MV-4-11 (cell line): ENCODE measurements around the gene PI16.
"Not testable (repeated sequence)": the region's sequence is repeated elsewhere in the genome, so short reads cannot be mapped to it uniquely, and the experiment has no call there.

Source experiments
- DNase-seq: peaks from one replicate; lab custom pipeline; 2025; lab: John Stamatoyannopoulos, UW

The PI16 gene

DNA sequence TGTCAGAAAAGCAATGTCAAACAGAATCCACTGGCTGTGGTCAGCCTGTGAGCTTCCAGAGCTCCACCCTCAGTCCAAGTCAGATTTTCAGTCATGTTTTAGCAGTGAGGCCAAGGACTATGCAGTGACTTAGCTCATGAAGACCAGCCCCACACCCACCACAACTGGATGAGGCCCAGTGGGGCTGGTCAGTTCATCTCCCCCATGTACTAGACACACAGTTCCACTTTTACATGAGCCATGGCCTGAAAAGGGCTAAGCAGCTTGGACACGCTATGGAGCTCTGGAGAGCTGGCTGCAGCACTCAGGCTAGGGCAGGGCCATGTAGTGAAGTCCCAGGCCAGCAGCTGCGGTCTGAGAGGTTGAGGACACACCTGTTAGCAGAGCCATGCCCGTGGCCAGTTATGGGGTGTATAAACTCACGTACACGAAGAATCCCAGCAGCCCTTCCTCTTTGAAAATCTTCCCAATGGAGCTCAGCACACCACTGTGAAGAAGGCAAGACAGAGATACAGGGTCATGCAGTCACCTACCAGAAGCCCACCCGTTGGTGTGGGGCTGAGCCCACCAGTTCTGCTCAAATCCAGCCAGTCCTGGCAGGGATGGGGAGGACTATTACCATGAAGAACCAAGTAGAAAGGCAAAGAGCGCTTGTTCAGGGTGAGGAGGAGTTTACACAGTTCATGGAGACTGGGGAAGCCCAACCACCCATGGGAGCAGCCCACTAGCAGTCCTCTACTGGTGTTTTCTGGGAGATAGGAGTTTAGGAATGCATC lies 20.9 kb downstream of the PI16 start:
- no peak for DNase-seq

DNA sequence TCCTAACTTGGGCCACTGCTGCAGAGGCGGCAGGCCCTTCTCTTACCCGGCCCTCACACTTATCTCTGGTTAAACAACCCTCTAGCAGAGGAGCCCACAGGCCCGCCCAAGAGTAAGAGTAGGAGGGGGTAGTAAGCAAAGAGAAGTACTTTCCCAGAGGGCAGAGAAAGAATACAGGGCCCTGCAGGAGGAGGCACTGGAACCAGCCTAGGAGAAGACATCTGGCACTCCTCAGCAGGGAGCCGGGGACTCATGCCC lies 21.4 kb downstream of the PI16 start:
- no peak for DNase-seq

DNA sequence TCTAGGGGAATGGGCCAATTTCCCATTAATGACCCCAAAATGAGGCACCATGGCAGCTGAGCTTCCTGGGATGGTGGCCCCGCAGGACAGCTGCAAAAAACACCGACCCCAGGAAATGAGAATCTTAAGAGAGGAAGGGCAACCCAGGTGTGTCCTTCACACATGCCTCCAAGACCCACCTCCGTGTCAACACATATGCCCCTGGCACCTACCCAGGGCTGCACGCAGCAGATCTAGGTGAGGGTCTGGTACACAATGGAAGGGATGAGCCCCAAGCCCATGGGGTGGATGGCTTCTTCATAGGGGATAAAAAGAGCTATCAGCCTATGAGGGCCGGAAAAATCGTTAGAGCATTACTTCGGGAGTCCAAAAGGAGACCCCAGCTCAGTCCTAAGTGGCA lies 22.0 kb downstream of the PI16 start:
- no peak for DNase-seq

DNA sequence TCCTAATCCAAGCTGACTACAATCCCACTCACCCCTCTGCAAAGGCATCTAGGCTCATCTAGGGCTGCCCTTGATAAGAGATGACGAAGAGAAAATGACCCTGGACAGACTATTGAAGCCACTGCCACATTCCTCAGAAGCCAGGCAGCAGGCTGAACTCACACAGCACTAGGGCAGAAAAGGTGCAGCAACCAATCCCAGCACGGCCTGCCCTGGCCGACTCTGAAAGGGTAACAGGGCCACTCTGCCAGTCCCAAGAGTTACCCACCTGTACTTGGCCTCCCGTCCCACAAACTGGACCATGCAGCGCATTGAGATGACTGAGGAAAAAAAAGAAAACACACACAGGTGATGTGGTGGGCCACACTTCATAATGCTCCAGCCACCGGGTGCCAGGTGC lies 22.4 kb downstream of the PI16 start:
- DNase-seq, result no peak

DNA sequence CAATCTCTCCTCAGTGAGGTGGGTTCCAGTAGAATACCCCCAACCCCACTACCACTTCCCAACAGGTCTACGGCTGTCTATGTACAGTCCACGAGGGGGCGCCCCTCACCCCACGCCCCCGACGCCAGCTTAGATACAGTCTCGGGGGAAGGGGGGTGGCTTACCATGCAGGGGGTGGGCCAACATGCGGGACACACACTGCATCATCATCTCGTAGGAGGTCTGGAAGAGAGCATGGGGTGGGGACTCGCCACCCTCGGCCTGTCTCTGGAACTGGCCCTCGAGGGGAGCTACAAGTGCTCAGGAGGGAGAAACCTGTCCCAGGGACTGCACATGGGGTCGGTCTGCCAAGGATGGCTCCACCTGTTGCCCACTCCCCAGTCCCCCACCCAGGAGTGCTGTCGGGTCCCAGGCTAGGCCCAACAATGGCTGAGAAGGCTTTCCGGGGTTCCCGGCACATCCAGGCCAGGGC lies 23.0 kb downstream of the PI16 start:
- DNase-seq, result no peak

DNA sequence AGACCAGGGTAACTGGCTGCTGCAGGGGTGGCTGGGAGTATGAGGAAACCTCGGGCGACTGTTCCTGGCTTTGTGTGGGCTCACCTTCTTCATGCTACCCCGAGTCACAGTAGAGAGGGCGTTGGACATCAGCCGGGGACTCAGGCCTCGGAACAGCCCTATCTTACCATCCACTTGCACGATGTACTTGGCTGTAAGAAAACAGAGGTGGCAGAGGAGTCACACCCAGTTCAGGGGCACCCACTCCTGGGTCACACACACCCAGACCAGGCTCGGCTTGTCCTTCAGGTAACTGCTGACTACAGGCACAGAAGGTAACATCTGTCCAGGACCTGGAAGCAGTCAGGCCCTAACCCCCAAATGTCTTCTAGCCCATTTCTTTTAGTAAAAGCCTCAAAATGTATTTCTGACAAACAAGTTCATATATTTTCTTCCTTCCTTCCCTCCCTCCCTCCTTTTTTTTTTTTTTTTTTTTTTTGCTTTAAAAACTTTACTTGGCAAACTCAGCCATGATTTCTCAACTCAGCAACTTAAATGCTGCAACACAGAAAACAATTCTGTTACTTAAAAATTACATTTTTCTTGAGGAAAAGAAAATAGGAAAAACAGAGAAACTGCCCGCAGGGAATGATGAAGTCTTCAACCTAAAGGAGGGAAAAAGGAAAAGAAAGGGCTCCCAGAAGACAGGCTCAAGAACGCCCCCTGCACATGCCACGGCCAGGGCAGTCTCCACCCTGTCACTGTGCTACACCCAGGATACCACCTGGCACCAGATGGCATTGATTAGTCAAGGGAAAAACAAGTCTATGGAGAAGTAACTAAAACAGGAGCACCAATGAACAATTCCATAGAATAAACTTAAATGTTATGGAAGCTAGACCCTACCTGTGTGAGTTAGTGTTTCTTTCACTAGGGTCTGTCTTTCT lies 24.1 kb downstream of the PI16 start:
- DNase-seq, result no peak

DNA sequence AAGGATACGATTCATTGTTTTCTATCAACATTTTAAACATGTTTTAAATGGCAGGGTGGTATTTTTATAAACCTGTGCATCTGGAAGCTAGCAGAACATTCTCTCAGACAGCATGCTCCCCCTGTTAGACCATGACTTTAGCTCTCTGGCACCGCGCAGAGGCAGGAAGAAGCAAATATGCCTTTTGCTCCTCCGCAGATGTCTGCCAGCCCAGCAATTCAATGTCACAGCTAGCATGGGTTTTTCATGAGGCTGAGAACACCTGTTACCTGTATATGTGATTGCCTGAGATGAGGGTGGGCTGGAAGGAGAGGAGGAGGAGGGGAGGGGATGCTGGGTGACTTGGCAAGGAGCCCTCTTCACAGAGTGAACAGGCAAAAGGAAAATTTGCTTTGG lies 24.8 kb downstream of the PI16 start:
- no peak for DNase-seq

DNA sequence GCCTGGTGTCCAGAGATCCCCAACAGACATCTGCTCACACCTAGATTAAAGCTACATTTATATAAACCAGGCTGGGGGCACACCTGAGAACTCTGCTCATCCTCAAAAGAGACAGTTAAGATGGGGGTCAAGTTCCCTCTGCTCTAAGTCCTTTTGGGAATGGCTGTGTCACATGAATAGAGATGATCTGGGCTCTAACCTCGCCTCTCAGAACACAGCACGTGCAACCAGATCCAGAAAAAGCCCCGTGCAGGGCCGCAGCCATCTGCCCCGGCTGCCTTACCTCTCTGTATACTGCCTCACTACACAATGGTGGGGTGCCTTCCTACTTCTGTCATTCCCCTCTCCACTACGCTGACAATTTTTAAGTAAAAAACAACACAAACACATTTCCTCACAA lies 25.6 kb downstream of the PI16 start:
- DNase-seq, result no peak

DNA sequence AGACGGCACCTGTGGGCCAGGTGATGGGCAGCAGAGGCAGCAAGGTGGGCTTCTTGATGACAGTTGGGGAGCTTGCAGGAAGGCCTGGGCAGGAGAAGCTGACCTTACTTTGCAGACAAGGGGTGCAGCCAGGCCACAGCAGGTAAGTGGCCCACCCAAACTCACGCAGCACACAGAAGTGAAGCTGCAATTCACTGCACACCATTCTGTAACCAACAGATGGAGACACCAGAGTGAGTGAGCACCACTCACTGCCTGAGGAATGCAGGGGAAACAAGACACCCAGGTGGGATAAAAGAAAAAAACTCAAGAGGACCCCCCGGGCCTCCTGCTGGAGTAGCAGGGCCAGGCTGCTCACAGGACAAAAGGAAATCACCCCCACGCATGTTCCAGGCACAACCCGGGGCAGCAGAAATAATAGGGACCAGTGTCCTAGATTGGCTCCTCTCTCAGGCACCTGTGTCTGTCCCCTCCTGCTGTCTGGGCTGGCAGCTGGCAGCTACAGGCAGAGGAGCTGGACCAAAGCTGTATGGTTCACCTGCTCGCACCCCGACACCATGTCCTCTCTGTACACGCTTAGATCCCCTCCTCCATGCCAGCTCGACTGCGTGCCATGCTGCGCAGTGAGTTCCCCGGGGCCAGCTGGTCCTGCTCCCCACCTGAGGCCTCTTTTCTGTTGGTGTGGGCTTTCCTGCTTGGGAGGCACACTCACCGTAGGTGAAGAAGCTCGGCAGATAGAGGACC lies 26.5 kb downstream of the PI16 start:
- no peak for DNase-seq

DNA sequence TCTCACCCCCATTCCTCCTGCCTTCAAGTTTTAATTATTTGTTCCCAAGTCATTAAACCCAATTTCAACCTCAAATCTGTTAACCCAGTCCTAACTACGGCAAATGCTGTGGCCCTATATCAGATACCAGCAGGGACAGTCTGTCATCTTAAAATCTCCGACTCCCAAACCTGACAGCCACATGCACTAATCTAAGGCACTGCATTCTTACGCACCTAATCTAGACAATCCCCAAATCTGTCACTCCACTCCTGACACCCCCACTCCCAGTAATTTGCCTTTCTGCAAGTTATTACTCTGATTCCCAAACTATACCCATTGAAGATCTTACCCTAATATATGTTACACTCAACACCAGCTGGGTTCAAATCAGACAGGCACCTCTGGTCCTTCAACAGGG lies 29.0 kb downstream of the PI16 start:
- no peak for DNase-seq

DNA sequence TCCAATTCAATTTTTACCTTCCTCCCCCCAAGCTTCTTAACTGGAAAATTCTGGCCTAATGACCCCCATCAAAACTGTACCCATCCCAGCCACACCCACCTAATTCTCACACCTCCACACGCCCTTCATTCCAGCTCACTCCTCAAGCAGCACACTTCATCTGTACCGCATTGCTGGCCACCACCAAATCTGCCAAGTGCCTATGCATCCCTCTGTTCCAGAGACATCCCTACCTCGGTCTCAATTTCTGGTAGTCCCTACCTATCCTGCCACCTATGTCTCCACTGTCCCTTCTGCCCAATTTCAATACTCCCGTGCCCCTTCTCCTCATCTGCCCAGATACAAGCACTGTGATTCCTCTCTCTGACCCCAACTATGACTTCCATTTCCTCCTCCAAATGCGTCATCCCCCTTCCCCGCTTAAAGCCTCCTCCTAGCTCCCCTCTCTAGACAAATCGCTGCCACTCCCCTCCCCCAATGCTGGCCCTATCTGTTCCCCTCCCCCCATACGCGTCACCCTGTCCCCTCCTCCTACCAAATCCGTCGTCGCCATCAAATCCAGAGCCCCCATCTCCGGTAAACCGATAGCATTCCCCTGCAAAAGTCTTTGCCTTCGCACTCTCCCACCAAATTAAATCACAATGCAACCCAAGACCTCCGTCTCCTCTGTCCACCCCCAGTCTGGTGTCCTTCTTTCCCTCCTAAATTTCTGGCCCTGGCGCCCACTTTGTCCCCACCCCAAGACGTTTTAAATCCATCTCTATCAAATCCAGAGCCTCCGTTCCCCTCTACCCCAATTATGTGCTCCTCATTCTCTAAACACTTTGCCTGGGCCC lies 30.3 kb downstream of the PI16 start:
- peak; percentile 11 for DNase-seq

DNA sequence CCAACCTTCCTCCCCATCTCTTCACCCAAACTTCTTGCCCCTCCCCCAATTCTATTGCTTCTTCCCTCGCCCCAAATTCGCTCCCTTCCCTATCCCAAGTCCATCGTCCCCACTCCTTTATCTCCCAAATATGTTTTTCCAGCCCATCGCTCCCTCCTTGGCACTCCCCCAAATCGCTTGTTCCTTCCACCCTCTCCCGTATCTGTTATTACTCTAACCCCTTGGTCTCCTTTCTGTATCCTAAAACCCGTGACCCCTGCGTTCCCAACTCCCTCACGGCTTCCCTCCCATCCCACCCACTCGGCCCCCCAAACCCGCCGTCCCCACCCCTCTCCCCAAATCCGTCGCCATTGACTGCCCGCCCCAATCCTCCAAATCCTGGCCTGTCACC lies 30.9 kb downstream of the PI16 start:
- no peak for DNase-seq

DNA sequence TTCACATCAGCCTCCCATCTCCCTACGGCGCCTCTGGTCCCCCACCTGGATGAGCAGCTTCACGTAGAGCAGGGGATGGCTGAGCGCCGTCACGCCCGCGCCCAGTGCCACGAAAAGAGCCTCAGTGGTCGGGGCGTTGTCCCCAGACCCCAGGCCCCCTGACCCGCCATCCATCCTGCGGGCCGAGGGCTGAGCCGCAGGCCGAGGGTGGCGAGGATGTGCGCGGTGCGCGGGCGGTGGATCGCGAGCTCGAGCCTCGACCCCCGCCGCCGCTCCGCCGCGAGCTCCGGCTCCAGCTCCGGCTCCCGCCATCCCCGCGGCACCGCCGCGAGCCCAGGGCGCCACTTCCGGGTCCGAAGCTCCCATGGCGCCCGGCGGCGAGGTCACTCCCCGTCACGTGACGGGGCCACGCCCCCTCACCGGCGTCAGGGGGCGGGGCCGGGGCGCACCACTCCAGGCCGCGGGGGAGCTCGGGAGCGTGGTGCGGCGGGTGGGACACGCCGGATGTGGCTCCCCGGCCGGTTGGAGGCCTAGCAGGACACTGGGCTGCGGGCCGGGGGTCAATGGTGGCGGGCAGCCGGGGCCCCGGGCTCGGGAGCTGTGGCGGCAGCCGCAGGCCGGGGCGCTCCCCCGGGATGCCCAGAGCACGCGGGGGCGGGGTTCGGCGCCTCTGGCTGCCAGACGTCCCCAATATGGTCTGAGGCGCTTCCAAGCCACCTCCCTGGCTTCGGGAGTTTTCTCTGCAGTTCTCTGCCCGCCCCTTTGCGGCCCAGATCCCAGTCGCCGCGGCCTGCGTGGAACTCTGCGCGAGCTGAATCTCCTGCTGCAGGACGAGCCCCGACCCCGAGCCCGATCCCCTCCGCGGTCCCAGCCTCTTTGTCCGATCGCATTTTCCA lies 31.5 kb downstream of the PI16 start, which contains the start of gene MTCH1:
TSS of gene MTCH1 (minus strand) at position 389 of the 896 bp plus-strand sequence. CDS start at position 366, 23 bp downstream.
- DNase-seq, result peak; percentile 78

DNA sequence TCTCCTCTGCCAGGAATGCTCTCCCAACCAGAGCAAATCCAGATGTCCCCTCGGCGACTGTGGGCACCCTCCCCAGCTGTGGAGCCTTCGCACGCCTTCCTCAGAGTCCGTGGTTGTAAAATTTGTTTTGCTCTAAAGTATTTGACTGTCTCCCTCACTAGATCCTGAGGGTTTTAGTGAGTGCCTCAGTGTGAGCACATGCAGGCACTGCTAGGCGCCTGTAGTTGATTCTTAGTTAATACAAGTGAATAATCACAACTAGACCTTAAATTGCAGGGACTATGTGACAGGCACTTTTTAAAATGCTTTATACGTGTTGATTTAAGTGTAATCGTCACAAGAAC lies 32.1 kb downstream of the PI16 start:
- DNase-seq, result no peak

DNA sequence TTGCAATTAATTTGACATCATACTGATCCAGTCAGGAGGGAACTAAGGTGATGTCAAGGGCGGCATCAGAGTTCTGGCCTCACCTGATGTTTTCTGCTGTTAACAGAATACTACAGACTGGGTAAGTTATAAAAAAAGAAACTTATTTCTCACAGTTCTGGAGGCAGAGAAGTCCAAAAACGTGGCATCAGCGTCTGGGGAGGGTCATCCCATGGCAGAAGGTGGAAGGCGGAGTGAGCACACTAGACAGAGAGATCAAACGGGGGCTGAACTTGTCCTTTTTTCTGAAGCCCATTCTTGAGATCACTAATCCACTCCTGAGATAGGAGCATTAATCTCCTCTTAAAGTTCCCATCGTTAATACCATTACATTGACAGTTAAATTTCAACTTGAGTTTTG lies 34.7 kb downstream of the PI16 start:
- no peak for DNase-seq

DNA sequence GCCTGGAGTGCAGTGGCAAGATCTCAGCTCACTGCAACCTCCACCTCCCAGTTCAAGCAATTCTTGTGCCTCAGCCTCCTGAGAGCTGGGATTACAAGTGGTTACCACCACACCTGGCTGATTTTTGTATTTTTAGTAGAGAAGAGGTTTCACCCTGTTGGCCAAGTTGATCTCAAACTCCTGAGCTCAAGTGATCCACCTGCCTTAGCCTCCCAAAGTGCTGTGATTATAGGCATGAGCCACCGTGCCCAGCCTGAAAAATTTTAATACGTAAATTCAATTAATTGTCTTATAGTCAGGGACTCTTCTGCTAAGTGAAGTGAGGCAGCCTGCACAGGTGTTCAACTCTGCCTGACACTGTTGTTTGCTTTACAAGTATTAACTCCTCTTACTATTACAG lies 35.9 kb downstream of the PI16 start:
- DNase-seq, result not testable (repeated sequence)

DNA sequence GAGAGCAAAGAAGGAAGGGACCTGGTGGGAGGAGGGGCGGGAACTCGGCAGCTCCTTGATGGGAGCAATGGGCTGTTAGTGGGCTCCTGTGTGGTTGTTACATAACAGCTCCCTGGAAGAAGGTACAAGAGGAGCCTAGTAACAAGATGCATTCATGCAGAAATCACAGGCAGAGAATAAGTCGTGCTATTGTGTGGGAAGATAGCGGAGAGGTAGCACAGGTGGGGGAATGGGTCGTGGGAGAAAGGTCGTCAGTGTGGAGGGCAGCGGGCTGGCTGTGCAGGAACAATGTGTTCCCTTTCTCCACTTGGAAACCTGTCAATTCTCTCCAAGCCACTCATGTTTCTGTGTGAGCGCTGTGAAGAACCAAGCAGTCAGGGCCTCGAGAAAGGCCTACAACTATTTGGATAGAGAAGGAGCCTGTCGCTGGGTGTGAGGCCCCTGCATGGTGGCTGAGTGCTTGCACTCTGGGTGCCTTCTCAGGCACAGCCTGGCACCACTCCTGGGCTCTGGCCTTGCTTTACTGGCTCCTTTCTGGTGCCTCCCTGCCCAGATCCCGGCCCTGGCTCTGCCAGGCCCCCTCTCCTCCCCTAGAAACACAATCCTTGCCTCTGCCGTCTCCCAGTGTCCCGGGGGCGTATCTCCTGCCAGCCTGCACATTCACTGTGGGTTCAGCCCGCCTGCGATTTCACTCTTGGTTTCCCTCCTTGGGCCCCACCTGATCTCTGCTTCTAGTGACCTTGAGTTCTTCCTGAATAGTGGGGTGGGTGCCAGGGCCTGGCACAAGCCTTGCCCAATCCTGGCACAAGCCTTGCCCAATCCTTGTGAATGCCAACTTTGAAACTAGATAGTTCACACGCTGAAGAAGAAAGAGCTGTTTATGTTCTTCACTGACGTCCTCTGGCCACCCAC lies 43.5 kb downstream of the PI16 start:
- DNase-seq, result no peak

DNA sequence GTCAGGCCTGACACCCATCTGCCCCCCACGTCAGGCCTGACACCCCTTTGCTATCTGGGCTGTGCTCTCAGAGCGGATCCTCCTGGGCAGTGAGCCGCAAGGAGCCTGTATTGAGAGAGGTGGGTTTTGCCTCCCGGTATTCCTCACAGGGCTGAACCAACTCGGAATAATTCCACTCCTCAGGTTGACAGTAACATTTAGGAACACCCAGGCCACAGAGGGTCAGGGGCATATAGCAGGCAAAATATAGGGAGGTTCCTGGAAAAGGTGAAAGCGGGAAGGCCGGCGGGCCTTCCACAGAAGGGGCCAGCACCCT lies 44.1 kb downstream of the PI16 start:
- no peak for DNase-seq

DNA sequence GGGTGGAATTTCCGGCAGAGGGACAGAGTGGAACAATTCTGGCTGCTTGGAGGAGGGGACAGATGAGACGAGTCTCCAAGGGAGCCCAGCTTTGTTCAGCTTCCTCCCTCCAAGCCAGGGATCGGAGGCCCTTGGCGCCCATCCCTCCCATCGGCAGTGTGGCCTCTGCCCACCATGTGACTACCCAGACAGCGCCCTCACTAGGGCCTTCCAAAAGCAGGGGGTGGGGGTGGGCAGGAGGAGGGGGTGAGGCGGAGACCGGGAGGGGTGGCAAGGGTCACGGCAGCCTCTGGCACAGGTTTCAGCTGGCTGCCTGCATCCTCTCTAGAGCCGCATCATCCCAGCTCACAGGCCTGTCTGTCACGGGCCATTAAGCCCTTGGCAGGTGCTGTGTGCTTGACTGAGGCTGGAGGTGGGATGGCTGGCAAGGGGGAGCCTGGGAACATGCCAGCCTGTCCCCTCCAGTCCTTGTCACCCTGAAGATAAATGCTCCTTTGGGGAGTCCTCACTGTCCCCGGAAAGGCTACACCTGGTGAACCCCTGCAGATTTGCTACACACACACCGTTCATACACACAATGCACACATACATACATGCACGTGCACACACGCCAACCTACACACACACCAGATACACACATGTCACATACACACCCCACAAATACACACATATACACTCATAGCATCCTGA lies 44.7 kb downstream of the PI16 start:
- DNase-seq, result no peak
